Keratinocyte (primary cell): ENCODE results near the gene KRT8. TPM values are rescaled to one million over a fixed set of nuclear protein-coding genes. Genes with fewer than 3 reads are reported as not detected.

Experiments
- DNase-seq: peaks from one replicate; pipeline ENCODE4 v3.0.0-alpha.2; 2011; ENCODE audit warnings: low read depth, missing footprints, low spot score
- FAIRE-seq: peaks from 2 replicates; lab custom pipeline; 2011; peaks lifted over from hg19 to GRCh38; lab: Jason Lieb, UNC
- H2AFZ ChIP-seq: 2 replicates; pipeline ENCODE4 v1.6.0; 2012; ENCODE audit warnings: low read length, control low read depth, inconsistent platforms; ENCODE audit not compliant: control insufficient read depth
- H3K27ac ChIP-seq: 2 replicates; pipeline ENCODE4 v1.5.1; 2011; ENCODE audit warnings: low read length; ENCODE audit not compliant: control insufficient read depth, insufficient read depth
- H3K27me3 ChIP-seq: 3 replicates; pipeline ENCODE4 v1.6.0; 2011; ENCODE audit warnings: low read length; ENCODE audit not compliant: control insufficient read depth, insufficient read depth; ENCODE audit errors: extremely low read depth
- H3K36me3 ChIP-seq, 2 experiments: 2 replicates in 1 of 2; 3 replicates in 1 of 2; pipeline ENCODE4 v1.5.1; 2011; ENCODE audit warnings: low read length in 2 of 2, mild to moderate bottlenecking in 1 of 2; ENCODE audit not compliant: control insufficient read depth in 2 of 2, insufficient read depth in 2 of 2; ENCODE audit errors: extremely low read depth in 1 of 2
- H3K4me1 ChIP-seq: 3 replicates; pipeline ENCODE4 v1.5.1; 2011; ENCODE audit warnings: low read length; ENCODE audit not compliant: control insufficient read depth, insufficient read depth; ENCODE audit errors: extremely low read depth
- H3K4me2 ChIP-seq: 3 replicates; pipeline ENCODE4 v1.6.0; 2011; ENCODE audit warnings: low read depth, low read length; ENCODE audit not compliant: control insufficient read depth, insufficient read depth; ENCODE audit errors: extremely low read depth
- H3K4me3 ChIP-seq, 3 experiments: fragments of 200-600 bp in 1 of 3; sonication (generic) in 1 of 3; 2 replicates in 2 of 3; 3 replicates in 1 of 3; pipeline ENCODE4 v1.5.1; 2011 to 2016; ENCODE audit warnings: low read length in 3 of 3, mild to moderate bottlenecking in 3 of 3, control low read depth in 2 of 3, inconsistent platforms in 1 of 3, low read depth in 1 of 3, mixed read lengths in 1 of 3, mixed run types in 1 of 3, moderate library complexity in 1 of 3; ENCODE audit not compliant: control insufficient read depth in 2 of 3, insufficient read depth in 2 of 3; ENCODE audit errors: extremely low read depth in 1 of 3
- H3K79me2 ChIP-seq: 2 replicates; pipeline ENCODE4 v1.6.0; 2012; ENCODE audit warnings: low read length; ENCODE audit not compliant: control insufficient read depth, insufficient read depth
- H3K9ac ChIP-seq: 3 replicates; pipeline ENCODE4 v1.6.0; 2011; ENCODE audit warnings: low read length; ENCODE audit not compliant: control insufficient read depth, insufficient read depth; ENCODE audit errors: extremely low read depth
- H3K9me1 ChIP-seq: 3 replicates; pipeline ENCODE4 v1.6.0; 2011; ENCODE audit warnings: low read length; ENCODE audit not compliant: control insufficient read depth, insufficient read depth; ENCODE audit errors: extremely low read depth
- H3K9me3 ChIP-seq: 2 replicates; pipeline ENCODE4 v1.5.1; 2012; ENCODE audit warnings: low read depth, low read length; ENCODE audit not compliant: control insufficient read depth
- H4K20me1 ChIP-seq: 3 replicates; pipeline ENCODE4 v1.6.0; 2011; ENCODE audit warnings: low read length; ENCODE audit not compliant: control insufficient read depth, insufficient read depth; ENCODE audit errors: extremely low read depth
- CTCF ChIP-seq, 3 experiments: IDR thresholded peaks in 1 of 3; conservative IDR thresholded peaks in 1 of 3; optimal IDR thresholded peaks in 1 of 3; 2 replicates in 2 of 3; 3 replicates in 1 of 3; pipeline versions ENCODE3 to v1.5.1; 2011; ENCODE audit warnings: low read length in 3 of 3, mild to moderate bottlenecking in 3 of 3, moderate library complexity in 2 of 3, control low read depth in 1 of 3, inconsistent platforms in 1 of 3; ENCODE audit not compliant: insufficient read depth in 2 of 3; ENCODE audit errors: extremely low read depth in 1 of 3
- EZH2 ChIP-seq: IDR thresholded peaks from one replicate; pipeline ENCODE4 v1.6.1; 2012; ENCODE audit warnings: inconsistent platforms, mild to moderate bottlenecking, low read length, moderate library complexity
- dilution Hi-C: fragments of 300-500 bp; cut with MboI; formaldehyde crosslinking; loops from one replicate; pipeline ENCODE4 v1.7.0; 2020; ENCODE audit warnings: low sequenced_read_pairs; ENCODE audit not compliant: extremely low pct_ligation_motif_present
- polyA plus RNA-seq, 5 experiments: library from polyadenylated mRNA; depleted of rRNA in 3 of 5; stranded (reverse) in 3 of 5; stranded (forward) in 1 of 5; unstranded in 1 of 5; fragments of >200 nt; gene quantifications; 1 replicate in 1 of 5; 2 replicates in 3 of 5; 3 replicates in 1 of 5; pipeline versions ENCODE4 v1.2.1 to v1.2.3, GENCODE V29; 2011 to 2012; ENCODE audit warnings: missing spikeins in 2 of 5, low read depth in 1 of 5, low replicate concordance in 1 of 5

The KRT8 gene
- polyA plus RNA-seq, 1 donor (not counting 4 experiments of a cell fraction or from before 2014, with no cell fraction given), result 151 TPM

GRCh38 chr12:52900166-52900895 lies 4.5 kb downstream of the KRT8 start:
- DNase-seq (no peak), FAIRE-seq (no peak)
- Histone ChIP-seq H3K4me2 (no peak overlapping the region), H3K36me3 (peaks cover 9 to 32% of the 10 kb centered on the region in 2 experiments), H3K27ac (no peak overlapping the region), H3K27me3 (peaks cover 3% of the 10 kb centered on the region), H3K9me1 (no peaks in the 10 kb centered on the region), H4K20me1 (no peaks in the 10 kb centered on the region), H2AFZ (no peak overlapping the region), H3K4me3 (no peak overlapping the region), H3K9me3 (no peaks in the 10 kb centered on the region), H3K79me2 (no peaks in the 10 kb centered on the region), H3K9ac (no peak overlapping the region), H3K4me1 (peaks cover 7% of the 10 kb centered on the region)
- dilution Hi-C loops, result no loop called here
- TF ChIP-seq CTCF (optimal IDR thresholded peaks at IDR 0.05 in 1 of 3, IDR thresholded peaks at IDR 0.05 in 1 of 3, conservative IDR thresholded peaks at IDR 0.05 in 1 of 3; ENCODE audit: extremely low read depth in 1 of 3, insufficient read depth in 2 of 3, low read length in 3 of 3) (no peak), EZH2 (no peak)

- no peak overlapping the region for H3K27ac ChIP-seq
These were observed 5.4 kb downstream of the KRT8 start for GRCh38 chr12:52899338-52900035.

More at GRCh38 chr12:52899338-52900035, 5.4 kb downstream of the KRT8 start:
- no peak for FAIRE-seq
- no peak overlapping the region for H3K9ac ChIP-seq
- dilution Hi-C loops, result no loop called here
- H3K36me3 ChIP-seq, result peaks cover 9 to 32% of the 10 kb centered on the region in 2 experiments
- H4K20me1 ChIP-seq, result no peaks in the 10 kb centered on the region
- TF ChIP-seq CTCF (optimal IDR thresholded peaks at IDR 0.05 in 1 of 3, IDR thresholded peaks at IDR 0.05 in 1 of 3, conservative IDR thresholded peaks at IDR 0.05 in 1 of 3; ENCODE audit: extremely low read depth in 1 of 3, insufficient read depth in 2 of 3, low read length in 3 of 3) (no peak), EZH2 (no peak)
- peaks cover 3% of the 10 kb centered on the region for H3K27me3 ChIP-seq
- DNase-seq, result no peak
- H3K4me1 ChIP-seq, result peaks cover 3% of the 10 kb centered on the region
- no peak overlapping the region for H2AFZ ChIP-seq
- H3K9me1 ChIP-seq, result no peaks in the 10 kb centered on the region
- no peaks in the 10 kb centered on the region for H3K9me3 ChIP-seq
- no peak overlapping the region for H3K4me2 ChIP-seq
- H3K79me2 ChIP-seq, result no peaks in the 10 kb centered on the region
- H3K4me3 ChIP-seq, result no peak overlapping the region
